ENCODE results near the gene RAD50.
A peak's percentile ranks its signal among the peaks of the same experiment; 100 is the strongest.
"Not testable (repeated sequence)": the region's sequence is repeated elsewhere in the genome, so short reads cannot be mapped to it uniquely, and the experiment has no call there.

The RAD50 gene

GRCh38 chr5:132546108-132546507 lies 10.7 kb upstream of the RAD50 start:
- TF ChIP-seq, protein P1, sequence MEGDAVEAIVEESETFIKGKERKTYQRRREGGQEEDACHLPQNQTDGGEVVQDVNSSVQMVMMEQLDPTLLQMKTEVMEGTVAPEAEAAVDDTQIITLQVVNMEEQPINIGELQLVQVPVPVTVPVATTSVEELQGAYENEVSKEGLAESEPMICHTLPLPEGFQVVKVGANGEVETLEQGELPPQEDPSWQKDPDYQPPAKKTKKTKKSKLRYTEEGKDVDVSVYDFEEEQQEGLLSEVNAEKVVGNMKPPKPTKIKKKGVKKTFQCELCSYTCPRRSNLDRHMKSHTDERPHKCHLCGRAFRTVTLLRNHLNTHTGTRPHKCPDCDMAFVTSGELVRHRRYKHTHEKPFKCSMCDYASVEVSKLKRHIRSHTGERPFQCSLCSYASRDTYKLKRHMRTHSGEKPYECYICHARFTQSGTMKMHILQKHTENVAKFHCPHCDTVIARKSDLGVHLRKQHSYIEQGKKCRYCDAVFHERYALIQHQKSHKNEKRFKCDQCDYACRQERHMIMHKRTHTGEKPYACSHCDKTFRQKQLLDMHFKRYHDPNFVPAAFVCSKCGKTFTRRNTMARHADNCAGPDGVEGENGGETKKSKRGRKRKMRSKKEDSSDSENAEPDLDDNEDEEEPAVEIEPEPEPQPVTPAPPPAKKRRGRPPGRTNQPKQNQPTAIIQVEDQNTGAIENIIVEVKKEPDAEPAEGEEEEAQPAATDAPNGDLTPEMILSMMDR (IDR thresholded peaks at IDR 0.05; ENCODE audit: low read depth, low read length): no peak
- no peak overlapping the region for H3K4me3 ChIP-seq (ENCODE audit: low read depth, low read length)

- TF ChIP-seq, protein P1 (IDR thresholded peaks at IDR 0.05; ENCODE audit: low read depth, low read length): no peak
- H3K4me3 ChIP-seq (ENCODE audit: low read depth, low read length): no peak overlapping the region
Observed at GRCh38 chr5:132547269-132547668, 9.5 kb upstream of the RAD50 start.

DNA sequence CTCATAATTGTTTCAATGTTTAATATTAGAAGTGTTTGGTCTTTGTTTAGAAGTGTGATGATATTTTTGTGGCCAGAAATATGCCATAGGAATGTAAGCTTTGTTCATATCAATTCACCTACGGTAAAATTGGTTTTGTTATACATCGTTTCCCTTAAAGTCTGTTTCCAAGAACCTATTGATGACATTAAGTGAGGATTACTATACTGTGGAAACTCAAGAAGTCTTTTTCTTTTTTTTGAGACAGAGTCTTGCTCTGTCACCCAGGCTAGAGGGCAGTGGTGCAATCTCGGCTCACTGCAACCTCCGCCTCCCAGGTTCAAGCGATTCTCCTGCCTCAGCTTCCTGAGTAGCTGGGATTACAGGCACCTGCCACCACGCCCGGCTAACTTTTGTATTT lies 7.9 kb upstream of the RAD50 start:
- not testable (repeated sequence) for H3K4me3 ChIP-seq (ENCODE audit: low read depth, low read length)

- TF ChIP-seq, protein P1 (IDR thresholded peaks at IDR 0.05; ENCODE audit: low read depth, low read length): no peak
- H3K4me3 ChIP-seq (ENCODE audit: low read depth, low read length): no peak overlapping the region
Observed at GRCh38 chr5:132549576-132549975, 7.2 kb upstream of the RAD50 start.

DNA sequence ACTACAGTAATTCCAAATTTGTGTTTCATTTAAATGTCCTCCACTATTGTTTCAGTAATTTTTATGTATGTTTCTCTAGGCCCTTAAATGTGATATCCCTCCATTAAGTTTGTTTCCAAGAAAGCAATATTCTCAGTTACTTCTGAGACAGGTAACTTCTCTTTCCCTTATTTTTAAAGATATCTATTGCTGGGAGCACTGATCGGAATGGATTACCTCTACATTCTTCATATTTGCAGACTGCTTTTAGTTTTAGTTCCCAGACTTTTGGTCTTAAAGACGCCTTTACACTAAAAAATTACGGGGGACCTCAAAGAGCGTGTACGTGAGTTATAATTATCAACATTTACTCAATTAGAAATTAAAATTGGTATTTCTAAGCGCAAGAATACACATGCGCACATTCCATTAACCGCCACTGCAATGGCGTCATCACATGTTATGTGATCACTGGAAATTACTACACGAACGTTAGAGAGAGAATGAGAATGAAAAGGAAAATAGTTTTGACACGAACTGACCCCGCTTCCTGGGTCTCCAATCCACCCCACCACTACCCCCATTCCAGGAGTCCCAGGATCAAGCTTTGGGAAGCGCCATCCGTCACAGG lies 519 bp upstream of the RAD50 start:
- TF ChIP-seq, protein P1 (IDR thresholded peaks at IDR 0.05; ENCODE audit: low read depth, low read length): no peak
- peak overlapping the region; percentile 72 for H3K4me3 ChIP-seq (ENCODE audit: low read depth, low read length)

- H3K4me3 ChIP-seq (ENCODE audit: low read depth, low read length): peak overlapping the region; percentile 72
- TF ChIP-seq, protein P1 (IDR thresholded peaks at IDR 0.05; ENCODE audit: low read depth, low read length): no peak
Observed at GRCh38 chr5:132557478-132558172, 848 bp downstream of the RAD50 start.

GRCh38 chr5:132559383-132560060 lies 2.7 kb downstream of the RAD50 start:
- no peak overlapping the region for H3K4me3 ChIP-seq (ENCODE audit: low read depth, low read length)
- TF ChIP-seq, protein P1 (IDR thresholded peaks at IDR 0.05; ENCODE audit: low read depth, low read length): no peak

All from WI38 (cell line).